ENCODE data around the gene TBPL1. TPM values are rescaled to one million over a fixed set of nuclear protein-coding genes. Genes with fewer than 3 reads are reported as not detected.
A peak's percentile ranks its signal among the peaks of the same experiment; 100 is the strongest.

TBPL1 gene
- total and polyA plus RNA-seq, 9 of the 15 experiments (the other 6 are each of a cell fraction or from before 2014, with no cell fraction given), result 78.1 to 152 (median 107) TPM

DNA sequence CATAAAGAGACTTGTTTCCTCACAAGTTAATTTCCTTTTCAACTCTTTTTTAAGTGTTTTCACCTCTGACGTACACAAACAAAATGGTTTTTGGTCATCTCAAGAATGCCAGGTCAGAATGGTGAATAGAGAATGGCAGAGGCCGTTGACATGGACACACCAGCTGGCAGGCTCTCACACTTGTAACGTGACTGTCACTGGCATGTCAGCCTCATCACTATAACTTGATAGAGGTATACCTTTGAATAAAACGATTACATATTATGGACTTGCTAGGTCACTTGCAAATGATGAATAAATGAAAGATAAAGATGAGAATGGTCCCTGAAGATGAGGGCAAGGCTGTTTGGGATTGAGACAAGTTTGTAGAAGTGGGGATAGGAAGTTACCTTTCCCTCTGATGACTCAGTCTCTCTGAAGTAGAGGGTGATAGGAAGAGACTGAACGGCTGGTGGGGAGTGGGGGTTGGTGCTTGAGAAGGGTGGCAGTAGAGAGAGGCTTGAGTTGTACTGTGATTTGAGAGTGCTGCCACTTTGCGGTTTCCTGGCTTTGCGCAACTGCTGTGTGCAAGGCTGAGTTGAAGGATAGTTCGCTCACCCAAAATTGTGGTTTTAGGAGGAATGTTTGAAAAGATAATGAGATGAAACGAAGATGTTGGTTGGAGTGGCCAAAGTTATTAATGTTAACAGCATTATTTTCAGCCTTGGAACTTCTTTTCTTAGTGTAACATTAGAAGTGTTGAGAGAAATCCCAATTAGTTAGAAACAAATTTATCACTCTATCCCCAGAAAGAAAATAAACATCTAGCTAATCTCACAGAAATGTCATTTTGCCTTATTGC lies 30.3 kb downstream of the TBPL1 start (continued):
- peak in 1 of 2 experiments; percentile 47; a peak in 1 of 4 replicates for TF ChIP-seq TRIM24 (IDR thresholded peaks at IDR 0.05)
- no peak for TF ChIP-seq TAF7 (tag; IDR thresholded peaks at IDR 0.05)
- no peak for TF ChIP-seq ZBTB17 (CRISPR knock-in tag; IDR thresholded peaks at IDR 0.05)
- peak; percentile 85 for TF ChIP-seq TEAD4 (IDR thresholded peaks at IDR 0.05; ENCODE audit: low read length)
- TF ChIP-seq TEAD4 (CRISPR knock-in tag; IDR thresholded peaks at IDR 0.05; ENCODE audit: borderline replicate concordance), result no peak
- TF ChIP-seq GABPA (tag; conservative IDR thresholded peaks at IDR 0.05; ENCODE audit: low read depth), result 0 out of 2 replicates have a peak, but pooled peaks have one; percentile 31
- no peak for TF ChIP-seq SMAD2 (IDR thresholded peaks at IDR 0.05; ENCODE audit: low read depth, low read length)
- TF ChIP-seq SRF (CRISPR knock-in tag; IDR thresholded peaks at IDR 0.05), result no peak
- no peak for TF ChIP-seq ZNF655 (CRISPR knock-in tag; IDR thresholded peaks at IDR 0.05)
- TF ChIP-seq RB1 (IDR thresholded peaks at IDR 0.05; ENCODE audit: low read depth), result no peak
- no peak for TF ChIP-seq HDAC2 (IDR thresholded peaks at IDR 0.05)
- no peak for TF ChIP-seq IFI16 (CRISPR knock-in tag; IDR thresholded peaks at IDR 0.05)
- TF ChIP-seq ASH1L (IDR thresholded peaks at IDR 0.05; ENCODE audit: borderline replicate concordance, low read depth, partially characterized antibody), result no peak
- TF ChIP-seq ETV6 (IDR thresholded peaks at IDR 0.05; ENCODE audit: borderline replicate concordance in 1 of 2, low read depth in 2 of 2, low read length in 1 of 2), result no peak
- TF ChIP-seq ETV6 (CRISPR knock-in tag; IDR thresholded peaks at IDR 0.05; ENCODE audit: borderline replicate concordance), result no peak
- TF ChIP-seq HNRNPUL1 (IDR thresholded peaks at IDR 0.05; ENCODE audit: low read length), result no peak
- TF ChIP-seq HES1 (IDR thresholded peaks at IDR 0.05; ENCODE audit: low read depth), result no peak
- TF ChIP-seq MEIS2 (IDR thresholded peaks at IDR 0.05; ENCODE audit: partially characterized antibody), result peak; percentile 43
- TF ChIP-seq SLC30A9 (CRISPR knock-in tag; IDR thresholded peaks at IDR 0.05), result no peak
- TF ChIP-seq, protein P1, sequence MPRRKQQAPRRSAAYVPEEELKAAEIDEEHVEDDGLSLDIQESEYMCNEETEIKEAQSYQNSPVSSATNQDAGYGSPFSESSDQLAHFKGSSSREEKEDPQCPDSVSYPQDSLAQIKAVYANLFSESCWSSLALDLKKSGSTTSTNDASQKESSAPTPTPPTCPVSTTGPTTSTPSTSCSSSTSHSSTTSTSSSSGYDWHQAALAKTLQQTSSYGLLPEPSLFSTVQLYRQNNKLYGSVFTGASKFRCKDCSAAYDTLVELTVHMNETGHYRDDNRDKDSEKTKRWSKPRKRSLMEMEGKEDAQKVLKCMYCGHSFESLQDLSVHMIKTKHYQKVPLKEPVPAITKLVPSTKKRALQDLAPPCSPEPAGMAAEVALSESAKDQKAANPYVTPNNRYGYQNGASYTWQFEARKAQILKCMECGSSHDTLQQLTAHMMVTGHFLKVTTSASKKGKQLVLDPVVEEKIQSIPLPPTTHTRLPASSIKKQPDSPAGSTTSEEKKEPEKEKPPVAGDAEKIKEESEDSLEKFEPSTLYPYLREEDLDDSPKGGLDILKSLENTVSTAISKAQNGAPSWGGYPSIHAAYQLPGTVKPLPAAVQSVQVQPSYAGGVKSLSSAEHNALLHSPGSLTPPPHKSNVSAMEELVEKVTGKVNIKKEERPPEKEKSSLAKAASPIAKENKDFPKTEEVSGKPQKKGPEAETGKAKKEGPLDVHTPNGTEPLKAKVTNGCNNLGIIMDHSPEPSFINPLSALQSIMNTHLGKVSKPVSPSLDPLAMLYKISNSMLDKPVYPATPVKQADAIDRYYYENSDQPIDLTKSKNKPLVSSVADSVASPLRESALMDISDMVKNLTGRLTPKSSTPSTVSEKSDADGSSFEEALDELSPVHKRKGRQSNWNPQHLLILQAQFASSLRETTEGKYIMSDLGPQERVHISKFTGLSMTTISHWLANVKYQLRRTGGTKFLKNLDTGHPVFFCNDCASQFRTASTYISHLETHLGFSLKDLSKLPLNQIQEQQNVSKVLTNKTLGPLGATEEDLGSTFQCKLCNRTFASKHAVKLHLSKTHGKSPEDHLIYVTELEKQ (CRISPR knock-in tag; IDR thresholded peaks at IDR 0.05), result no peak
- TF ChIP-seq DPF2 (IDR thresholded peaks at IDR 0.05), result peak; percentile 58; the same call in 1 of the 2 replicates
- TF ChIP-seq CEBPG (CRISPR knock-in tag; IDR thresholded peaks at IDR 0.05), result peak; percentile 47; the same call in 1 of the 2 replicates
- peak; percentile 87 to 90 for TF ChIP-seq CEBPG (tag; conservative IDR thresholded peaks at IDR 0.05 in 1 of 2, IDR thresholded peaks at IDR 0.05 in 1 of 2)
- TF ChIP-seq SNAPC5 (CRISPR knock-in tag; IDR thresholded peaks at IDR 0.05), result no peak
- 0 out of 2 replicates have a peak, but pooled peaks have one; percentile 14 for TF ChIP-seq MTA2 (IDR thresholded peaks at IDR 0.05; ENCODE audit: low read depth)

All from K562 (cell line).